Kasumi-1 (cell line): ENCODE data around the gene IL17RB.

Source experiments
- DNase-seq, 2 experiments: peaks; one replicate each; lab custom pipeline; 2025; lab: John Stamatoyannopoulos, UW

IL17RB gene

DNA sequence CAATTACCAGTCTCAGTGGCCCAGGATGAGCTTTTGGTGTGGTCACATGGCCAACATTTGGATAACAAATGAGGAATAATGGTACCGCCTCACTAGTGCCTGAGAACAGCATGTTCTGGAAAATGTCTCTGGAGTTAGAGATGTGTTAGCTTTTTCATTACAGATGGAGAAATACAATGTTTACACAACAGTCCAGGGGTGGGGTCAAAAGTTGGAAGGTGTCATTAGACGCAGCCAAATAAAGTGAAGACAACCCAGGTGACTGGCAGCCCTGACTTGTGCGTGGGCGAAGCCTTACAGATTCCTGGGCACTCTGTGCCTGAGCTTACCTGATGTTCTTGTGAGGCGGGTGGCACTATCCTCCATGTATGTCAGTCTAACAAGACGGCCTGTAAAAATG is 12.8 kb downstream of the IL17RB start:
- no peak for DNase-seq

DNA sequence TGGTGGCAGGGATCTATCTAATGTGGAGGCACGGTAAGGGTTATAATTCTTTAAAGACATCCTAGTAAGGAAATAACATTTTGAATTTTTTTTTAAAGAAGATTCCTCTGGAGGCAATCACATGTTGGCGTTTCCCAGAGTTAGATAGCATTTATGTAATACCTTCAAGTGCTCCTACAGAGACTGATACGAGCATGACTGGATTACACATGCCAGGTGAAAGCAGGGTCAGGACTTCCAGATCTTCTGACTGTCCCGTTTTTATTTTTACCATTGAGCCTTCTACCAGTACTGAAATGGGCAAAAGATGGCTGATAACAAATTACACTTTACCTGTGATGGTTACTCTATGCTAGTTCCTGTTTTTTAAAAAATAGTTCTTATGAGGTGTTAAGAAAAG is 13.8 kb downstream of the IL17RB start:
- no peak for DNase-seq

DNA sequence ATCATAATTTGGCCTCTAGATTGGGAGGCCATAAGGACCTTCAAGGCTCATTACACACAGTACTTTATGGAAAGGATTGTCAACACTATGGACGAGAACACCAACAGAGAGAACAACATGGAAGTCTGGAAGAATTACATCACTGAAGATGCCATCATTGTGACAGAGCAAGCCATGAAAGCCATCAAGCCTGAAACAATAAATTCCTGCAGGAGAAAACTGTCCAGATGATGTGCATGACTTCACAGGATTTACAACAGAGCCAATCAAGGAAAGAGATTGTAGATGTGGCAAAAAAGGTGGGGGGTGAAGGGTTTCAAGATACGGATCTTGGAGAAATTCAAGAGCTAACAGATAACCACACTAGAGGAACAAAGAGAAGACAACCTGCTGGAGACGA is 15.9 kb downstream of the IL17RB start:
- DNase-seq: no peak

DNA sequence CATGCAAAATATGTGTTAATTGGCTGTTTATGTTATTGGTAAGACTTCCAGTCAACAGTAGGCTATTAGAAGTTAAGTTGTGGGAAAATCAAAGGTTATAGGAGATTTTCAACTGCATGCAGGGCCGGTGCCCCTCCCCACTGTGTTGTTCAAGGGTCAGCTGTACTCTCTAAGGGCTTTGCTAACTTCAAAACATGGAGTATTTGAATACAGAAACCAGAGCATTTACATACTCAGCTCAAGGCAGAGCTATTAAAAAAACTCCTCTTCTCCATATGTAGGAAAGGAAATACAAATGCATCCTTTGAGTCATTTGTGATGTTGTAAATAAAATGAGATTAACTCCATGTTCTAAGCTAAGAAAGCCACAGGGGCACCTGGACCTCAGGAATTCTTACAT is 16.8 kb downstream of the IL17RB start:
- DNase-seq: no peak

DNA sequence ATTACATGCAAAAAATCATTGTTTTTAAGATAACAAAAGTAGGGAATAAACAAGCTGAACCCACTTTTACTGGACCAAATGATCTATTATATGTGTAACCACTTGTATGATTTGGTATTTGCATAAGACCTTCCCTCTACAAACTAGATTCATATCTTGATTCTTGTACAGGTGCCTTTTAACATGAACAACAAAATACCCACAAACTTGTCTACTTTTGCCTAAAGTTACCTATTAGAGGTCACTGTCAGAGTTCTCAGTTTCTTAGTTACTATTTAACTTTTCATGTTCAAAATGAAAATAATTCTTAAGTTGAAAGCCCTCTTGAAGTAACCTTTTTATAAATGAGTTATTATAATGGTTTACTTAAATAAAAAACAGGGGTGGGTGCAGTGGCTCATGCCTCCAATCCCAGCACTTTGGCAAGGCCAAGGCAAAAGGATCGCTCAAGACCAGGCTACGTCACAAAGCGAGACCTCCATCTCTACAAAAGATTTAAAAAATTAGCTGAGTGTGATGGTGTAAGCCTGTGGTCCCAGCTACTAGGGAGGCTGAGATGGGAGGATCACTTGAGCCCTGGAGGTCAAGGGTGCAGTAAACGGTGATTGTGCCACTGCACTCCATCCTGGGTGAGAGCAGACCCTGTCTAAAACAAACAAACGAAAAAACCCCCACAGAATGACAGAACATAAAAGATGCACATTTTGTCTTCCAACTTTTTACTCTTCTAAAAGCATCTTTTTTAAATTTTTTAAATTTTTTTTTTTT is 19.5 kb downstream of the IL17RB start:
- DNase-seq: no peak

DNA sequence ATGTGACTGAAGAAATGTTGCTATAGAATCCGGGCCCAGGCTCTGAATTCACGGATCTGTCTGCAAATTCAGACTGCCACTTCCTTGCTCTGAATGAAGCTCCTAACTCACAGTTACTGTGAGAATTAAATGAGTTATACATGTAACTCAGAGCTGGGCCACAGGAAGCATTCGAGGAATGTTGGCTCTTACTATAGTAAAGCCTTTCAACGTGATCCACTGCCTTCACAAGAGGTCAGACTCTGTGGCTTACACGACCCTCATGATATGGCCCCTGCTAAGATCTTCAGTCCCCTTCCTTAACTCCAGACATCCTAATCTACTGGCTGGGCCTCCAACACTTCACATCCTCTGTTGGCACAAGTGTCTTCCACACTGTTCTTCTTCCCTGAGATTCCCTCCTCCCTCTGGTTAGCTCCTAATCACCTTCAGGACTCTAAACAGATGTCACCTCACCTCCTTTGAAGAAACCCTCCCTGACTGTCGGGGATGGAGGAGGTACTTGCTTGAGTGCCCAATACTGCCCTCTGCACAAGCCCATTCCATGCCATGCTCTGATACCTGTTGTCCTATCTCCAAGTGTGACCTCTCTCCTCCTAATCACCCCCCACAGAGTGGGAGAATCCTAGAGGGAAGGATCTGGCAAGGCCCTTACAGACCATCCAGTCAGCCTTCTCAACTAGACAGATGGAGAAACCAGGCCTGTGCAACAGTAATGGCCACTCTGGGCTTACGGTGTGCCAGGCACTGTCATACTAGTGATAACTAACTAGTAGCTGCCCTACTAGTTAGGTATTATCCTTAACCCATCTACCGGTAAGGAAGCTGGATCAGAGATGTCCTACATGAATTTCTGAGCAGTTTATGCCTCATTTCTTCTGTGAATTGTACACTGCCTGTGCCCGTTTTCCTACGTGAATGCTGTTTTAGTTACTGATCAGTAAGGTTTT is 34.3 kb downstream of the IL17RB start:
- DNase-seq: no peak

DNA sequence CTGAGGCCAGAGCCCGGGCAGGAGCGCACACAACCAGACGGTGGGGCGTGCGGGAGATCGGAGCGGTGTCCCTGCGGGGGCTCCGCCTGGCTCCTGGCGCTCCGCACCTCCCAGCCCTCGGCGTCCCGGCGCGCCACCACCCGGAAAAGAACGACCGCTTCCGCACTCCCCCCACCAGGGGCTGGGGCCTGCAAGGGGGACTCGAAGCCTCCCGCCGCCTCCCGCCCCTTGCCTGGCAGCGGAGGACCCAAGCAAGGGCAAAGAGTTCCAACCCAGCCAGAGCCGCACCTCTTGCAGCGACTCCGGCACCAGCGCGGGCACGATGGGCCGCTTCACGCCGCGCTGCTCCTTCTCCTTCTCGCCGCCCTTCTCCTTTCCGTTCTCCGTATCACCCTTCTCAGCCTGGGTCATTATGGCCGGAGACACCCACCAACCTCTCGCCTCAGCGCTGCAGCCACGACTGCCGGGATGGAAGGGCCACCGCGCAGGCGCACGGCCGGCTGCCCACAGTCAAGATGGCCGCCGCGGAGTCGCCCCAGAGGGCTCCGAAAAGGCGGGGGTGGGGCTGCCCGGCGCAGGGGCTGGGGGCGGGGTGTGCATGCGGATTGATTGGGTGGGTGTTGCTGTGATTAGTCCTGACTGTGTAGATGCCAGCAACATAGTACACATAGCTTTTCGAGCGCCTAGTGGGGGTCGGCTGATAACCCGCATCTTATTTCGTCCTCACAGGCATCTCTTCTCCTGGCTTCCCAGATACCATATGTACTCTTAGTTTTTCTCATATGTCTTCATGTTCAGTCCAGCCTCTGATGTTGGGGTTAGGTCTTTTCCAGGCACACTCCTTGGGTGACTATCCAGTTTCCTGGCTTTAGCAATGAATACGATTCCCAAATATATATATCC is 35.6 kb downstream of the IL17RB start, which contains the start of gene ACTR8:
Gene ACTR8, minus strand, starts transcription at position 462 of the 903 bp plus-strand sequence. Its CDS starts 51 bp downstream, at position 411.
- peak; percentile 76 to 79 for DNase-seq

DNA sequence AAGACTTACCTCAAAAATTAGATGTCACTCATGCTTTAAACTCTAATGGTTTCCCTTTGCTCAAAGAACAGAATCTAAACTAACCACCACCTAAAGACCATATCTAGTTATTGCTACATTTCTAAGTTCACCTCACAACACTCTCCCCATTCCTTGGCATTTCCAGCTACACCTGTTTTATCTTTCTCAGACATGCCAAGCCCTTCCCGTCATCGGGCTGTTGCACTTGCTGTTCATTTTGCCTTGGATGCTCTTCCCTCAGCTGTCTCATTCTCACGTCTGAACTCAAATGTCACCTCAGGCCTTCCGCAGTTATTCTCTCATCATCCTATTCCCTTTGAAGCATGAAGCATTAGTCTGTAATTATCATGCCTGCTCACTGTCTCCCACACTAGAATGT is 36.6 kb downstream of the IL17RB start:
- DNase-seq: no peak

DNA sequence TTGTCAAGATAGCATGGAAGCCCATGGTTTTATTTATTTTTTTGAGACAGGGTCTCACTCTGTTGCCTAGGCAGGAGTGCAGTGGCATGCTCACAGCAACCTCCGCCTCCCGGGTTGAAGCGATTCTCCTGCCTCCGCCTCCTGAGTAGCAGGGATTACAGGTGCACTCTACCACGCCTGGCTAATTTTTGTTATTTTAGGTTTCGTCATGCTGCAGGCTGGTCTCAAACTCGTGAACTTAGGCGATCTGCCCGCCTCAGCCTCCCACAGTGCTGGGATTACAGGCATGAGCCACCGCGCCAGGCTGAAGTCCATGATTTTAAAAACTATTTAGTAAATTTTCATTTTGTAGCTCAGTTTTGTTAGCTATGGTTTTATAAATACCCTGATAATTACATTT is 38.3 kb downstream of the IL17RB start:
- no peak for DNase-seq

DNA sequence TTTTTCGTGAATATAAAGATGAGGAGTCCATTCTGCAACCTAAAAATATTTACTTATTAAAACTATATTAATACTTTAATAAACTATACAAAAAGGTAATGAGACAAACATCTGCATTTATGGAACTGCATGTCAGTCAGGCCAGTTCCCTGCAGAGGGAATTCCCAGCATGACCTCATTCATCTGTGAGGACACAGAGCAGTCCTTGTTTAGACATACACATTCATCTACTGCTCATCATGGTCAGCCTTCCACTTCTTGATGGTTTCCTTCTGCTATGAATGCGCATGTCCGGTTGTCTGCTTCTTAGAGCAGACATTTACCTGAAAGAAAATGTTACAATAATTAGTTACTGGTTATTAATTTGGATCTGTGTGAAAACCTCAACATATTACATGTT is 38.9 kb downstream of the IL17RB start:
- DNase-seq: no peak

DNA sequence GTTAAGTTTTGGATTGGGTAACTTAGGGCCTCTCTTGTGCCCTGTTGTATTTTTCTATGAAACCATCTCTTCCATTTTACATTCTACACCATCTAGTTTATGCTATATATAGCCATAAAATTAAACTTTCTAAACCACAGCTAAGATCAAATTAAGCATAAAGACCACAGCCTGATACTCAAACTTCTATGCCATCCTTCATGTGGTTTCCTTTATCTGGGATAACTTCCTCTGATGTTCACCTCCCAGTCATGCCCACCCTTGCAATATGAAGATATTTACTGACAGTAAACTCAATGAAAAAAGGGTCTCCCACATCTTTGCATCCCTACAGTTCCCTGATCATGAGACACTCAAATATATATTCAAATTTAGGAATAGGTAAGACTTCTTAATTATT is 41.1 kb downstream of the IL17RB start:
- peak in 1 of 2 experiments; percentile 3 for DNase-seq

DNA sequence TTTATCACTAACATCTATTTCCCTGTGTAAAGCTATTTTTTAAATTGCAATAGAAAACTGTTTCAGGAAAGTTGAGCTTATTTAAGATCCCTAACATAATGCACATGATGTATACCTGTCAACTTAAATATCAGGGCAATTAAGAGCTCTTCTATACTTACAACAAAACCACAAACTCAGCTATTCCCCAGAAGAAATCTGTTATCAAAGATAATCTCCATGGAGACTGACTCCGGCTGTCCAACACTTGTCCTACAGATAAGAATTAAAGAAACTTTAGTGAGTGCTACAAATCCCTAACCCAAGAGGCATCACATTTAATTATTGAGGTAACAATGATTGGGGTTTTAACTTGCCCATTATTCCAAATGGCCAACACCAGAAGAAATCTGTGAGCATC is 41.9 kb downstream of the IL17RB start:
- DNase-seq: no peak

DNA sequence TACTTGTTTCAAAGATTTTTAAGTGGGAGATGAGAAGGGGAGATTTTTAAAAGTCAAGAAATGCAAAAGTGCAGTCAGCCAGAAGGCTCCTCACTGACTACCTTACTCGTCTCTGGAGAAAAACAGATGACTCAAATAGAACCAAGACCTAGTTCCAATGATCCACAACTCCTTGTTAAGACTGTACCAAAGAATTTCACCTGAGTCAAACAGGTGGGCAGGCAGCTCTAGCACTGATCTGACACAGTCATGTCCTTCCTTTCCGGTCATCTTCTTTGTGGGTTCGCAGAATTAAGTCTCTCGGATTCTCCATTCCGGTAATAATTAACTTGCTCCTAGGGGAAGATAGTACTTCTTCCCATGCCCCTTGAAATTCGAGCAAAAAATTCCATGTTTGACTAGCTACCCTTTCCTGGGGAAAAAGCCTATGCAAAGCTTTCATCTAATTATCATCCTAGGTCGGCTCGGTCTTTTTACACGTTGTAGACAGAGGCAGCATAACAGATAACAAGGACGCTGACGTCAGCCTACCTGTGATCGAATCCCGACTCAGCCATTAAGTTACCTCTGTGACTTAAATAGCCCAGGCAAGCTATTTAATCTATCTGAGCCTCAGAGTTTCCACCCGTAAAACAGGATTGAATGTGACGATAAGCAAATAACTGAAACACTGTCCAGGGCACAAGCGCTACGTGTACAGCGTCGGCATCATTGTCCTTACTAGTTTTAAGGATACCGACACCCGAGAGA is 44.5 kb downstream of the IL17RB start:
- peak in 1 of 2 experiments; percentile 17 for DNase-seq

DNA sequence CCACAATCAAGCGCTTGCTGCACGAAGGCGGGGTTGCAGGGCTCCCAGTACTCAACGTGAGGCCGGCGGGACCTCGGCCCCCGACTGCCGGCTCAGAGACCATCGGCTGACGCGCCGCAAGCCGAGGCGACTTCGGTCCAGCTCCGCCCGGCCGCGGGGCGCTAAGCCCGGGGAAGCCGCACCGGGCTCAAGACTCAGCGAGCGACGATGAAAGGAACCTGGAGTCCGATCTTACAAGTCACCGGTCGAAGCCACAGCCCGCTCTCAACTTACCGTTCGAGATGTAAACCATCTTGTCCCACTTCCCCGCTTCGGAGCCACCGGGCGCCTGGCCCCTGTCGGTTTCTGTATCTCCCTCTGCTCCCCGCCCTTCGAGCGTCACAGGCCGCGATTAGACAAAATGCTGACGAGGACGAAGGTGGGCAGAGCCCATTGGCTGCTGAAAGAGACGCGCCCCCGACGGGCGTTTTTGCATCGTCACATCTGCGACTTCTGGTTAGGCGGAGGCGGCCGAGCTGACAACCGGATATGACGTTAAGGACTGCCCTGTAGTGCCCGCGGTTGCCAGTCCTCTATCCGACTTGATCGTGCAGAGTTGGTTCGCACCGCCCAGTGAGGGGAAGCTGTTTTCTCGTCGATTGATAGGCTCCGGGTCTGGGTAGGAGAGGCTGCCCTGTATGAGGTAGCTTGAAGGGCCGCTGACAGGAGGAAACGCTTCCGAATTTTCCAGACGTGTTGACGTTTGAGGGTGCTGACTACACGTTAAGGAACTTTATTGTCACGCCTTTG is 45.3 kb downstream of the IL17RB start, which contains the start of gene SELENOK:
Gene SELENOK, minus strand, starts transcription at position 363 of the 789 bp plus-strand sequence.
- peak; percentile 98 for DNase-seq

DNA sequence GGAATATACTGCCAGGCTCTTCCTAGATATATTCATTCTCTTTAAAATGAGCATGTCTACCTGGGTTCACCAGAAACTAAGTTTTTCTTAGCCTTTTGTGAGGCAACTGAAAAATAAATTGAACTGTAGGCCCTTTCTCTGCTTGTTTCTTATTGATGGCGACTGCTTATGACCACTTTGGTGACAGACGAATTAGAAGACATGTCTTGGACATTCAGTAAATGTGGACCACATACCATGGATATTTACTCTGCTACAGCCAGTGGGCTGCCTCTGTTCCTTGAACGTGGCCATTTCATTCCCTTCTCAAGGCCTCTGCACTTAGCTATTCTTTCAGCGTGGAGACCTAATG is 45.9 kb downstream of the IL17RB start:
- no peak for DNase-seq

DNA sequence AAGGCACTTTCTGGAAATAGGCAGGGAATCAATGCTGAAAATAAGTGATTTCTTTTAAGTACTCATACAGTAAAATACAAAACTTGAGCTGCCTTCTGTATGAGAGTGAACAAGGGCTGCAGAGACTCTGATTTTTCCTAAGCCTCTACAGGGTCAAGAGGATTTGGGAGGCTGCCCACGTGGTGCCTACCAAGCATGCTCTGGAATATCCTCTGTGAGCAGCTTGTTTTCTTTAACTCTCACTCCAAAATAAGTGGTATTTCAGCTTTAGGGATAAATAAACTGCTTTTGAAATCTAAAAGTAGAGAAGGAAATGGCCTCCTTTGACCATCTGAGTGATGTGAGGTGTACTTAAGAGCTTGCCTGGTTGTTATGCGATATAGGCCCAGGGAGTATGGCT is 53.4 kb downstream of the IL17RB start:
- DNase-seq: no peak

DNA sequence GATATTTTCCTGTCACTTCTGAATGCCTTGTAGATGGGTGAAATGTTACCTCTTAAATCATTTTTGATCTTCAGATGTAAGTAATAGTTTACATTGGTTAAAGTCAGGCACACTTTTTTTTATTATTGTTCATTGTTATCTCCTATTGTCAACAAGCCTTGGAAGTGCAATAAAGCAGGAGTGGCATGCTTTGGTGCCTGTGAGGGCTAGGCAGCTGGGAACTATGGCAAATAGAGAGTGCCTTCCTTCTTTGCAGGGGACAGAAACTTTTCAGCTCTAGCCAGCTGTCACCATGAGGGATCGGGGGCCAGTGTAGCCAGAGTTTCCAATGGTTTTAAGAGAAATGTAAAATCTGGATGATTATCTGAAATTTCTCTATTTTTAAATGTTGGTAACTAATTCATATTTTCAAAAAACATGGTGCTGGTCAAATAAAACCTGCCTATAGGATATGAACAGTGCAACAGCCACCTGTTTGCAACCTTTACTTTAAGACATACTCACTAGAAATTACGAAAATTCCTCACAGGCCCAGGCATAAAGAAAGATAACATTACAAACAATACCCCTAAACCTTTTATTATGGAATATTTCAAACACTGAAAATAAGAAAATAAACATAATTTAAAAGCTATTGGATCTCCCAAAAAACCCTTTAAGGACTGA is 54.4 kb downstream of the IL17RB start:
- DNase-seq: no peak

DNA sequence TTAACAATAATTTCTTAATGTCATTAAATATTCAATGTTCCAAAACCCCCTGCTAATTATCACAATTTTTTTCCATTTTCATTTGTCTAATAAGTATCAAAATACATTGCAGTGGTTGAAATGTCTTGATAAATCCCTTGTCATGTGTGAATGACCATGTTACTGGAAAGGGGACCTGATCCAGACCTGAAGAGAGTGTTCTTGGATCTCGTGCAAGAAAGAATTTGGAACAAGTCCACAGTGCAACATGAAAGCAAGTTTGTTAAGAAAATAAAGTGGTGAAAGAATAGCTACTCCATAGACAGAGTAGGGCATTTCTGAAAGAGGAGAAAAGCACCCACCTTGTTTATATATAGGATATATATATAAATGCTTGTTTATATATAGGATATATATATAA is 55.7 kb downstream of the IL17RB start:
- DNase-seq: no peak

DNA sequence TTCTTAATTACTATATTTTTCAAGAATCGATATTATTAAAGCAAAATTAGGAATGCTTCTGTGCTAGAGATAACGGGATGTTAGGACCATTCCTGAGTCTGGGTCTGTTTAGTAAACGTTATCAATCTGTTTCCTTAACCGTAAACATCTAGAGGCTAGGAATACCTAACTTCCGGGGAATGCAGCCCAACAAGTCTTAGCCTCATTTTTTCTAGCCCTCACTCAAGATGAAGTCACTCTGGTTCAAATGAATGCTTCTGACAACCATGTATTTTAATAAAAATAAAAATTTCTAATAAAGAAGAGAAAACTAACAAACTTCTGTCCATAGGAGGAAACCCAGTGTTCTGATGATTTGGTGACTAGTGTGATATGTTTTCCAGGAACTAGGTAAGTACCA is 56.3 kb downstream of the IL17RB start:
- no peak for DNase-seq

DNA sequence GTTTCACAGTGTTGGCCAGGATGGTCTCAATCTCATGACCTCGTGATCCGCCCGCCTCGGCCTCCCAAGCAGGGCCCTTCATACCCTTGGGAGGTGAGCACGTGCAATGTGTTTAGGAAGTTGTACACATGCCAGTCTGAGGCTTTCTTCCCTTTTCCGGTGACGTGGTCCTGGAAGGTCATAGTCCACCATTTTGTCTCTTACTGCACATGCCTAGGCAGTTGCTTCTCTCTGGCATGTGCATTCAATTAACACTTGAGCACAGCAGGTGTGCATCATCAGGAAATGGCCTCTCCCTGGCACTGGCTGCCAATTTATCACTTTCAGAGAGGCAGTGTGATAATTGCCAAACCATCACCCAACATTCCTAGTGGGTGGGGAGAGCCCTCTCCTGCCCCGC is 67.0 kb downstream of the IL17RB start:
- DNase-seq: no peak
